ENCODE measurements around the gene TRIM3. TPM values are rescaled to one million over a fixed set of nuclear protein-coding genes. Genes with fewer than 3 reads are reported as not detected.
A peak's percentile ranks its signal among the peaks of the same experiment; 100 is the strongest.

TRIM3 gene
- polyA plus RNA-seq, 3 donors from 2014 or later = 1.8 to 5.0 (median 2.9) TPM

GRCh38 chr11:6414874-6415328 is 58.8 kb downstream of the TRIM3 start:
- peaks cover 6 to 8% of the 10 kb centered on the region in 2 donors for H3K4me1 Mint-ChIP-seq
- peaks cover under 1 to 3% (median 3%) of the 10 kb centered on the region in 3 donors for H3K36me3 Mint-ChIP-seq
- H3K27ac Mint-ChIP-seq = no peak overlapping the region
- no peak overlapping the region for H3K4me3 Mint-ChIP-seq
- peaks cover 0 to 5% (median 3%) of the 10 kb centered on the region in 3 donors for H3K27me3 Mint-ChIP-seq (ENCODE audit: low read depth in 3 of 3)
- DNase-seq = peak in 2 of 3 donors; percentile 16 to 17
- no peaks in the 10 kb centered on the region for H3K9me3 Mint-ChIP-seq

- Mint-ChIP-seq H3K27me3 (ENCODE audit: low read depth in 3 of 3) (peaks cover 0 to 4% (median 2%) of the 10 kb centered on the region in 3 donors), H3K36me3 (peaks cover 4 to 6% (median 5%) of the 10 kb centered on the region in 3 donors), H3K4me1 (peaks cover 0 to 3% of the 10 kb centered on the region in 2 donors), H3K9me3 (no peaks in the 10 kb centered on the region), H3K4me3 (no peak overlapping the region), H3K27ac (no peak overlapping the region)
- no peak for DNase-seq
These were observed 59.9 kb downstream of the TRIM3 start for GRCh38 chr11:6413791-6414201.

DNA sequence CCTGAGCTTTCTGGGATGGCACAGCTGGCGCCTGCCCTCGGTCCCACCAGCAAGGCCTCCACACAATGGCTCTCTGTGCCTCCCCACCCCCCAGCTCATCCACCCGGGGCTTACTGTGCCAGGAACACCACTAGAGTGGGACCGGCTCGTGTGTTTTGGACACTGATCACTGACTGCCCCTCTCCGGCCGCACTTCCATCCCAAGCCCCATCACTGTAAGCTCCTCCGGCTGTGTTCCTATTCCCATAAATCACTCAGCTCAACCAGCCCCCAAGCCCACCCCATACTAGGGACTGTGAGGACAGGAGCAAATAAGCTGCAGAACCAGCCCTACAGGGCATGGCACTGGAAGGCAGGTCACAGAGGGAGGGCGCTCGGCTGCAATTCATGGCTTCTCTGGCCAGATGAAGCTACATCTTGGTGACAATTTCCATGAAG is 62.1 kb downstream of the TRIM3 start:
- H3K27me3 Mint-ChIP-seq (ENCODE audit: low read depth in 3 of 3) = peaks cover 0 to 4% (median 2%) of the 10 kb centered on the region in 3 donors
- peaks cover 8% of the 10 kb centered on the region in 2 donors for H3K4me1 Mint-ChIP-seq
- H3K36me3 Mint-ChIP-seq = peaks cover 5 to 9% (median 9%) of the 10 kb centered on the region in 3 donors
- no peak overlapping the region for H3K4me3 Mint-ChIP-seq
- no peaks in the 10 kb centered on the region for H3K9me3 Mint-ChIP-seq
- H3K27ac Mint-ChIP-seq = peak overlapping the region in 1 of 6 donors; percentile 10
- no peak for DNase-seq

- Mint-ChIP-seq H3K4me3 (no peak overlapping the region), H3K4me1 (peaks cover 16% of the 10 kb centered on the region in 2 donors), H3K27ac (no peak overlapping the region), H3K9me3 (no peaks in the 10 kb centered on the region), H3K36me3 (peaks cover 5 to 9% (median 9%) of the 10 kb centered on the region in 3 donors), H3K27me3 (ENCODE audit: low read depth in 3 of 3) (peaks cover 0 to 4% (median 2%) of the 10 kb centered on the region in 3 donors)
- no peak for DNase-seq
These were observed 62.9 kb downstream of the TRIM3 start for GRCh38 chr11:6410695-6411430.

- Mint-ChIP-seq H3K4me3 (no peak overlapping the region), H3K36me3 (peaks cover 5 to 9% (median 9%) of the 10 kb centered on the region in 3 donors), H3K4me1 (peaks cover 47 to 50% of the 10 kb centered on the region in 2 donors), H3K27me3 (ENCODE audit: low read depth in 3 of 3) (peaks cover 3 to 14% (median 7%) of the 10 kb centered on the region in 3 donors), H3K27ac (peak overlapping the region; percentile 17 to 68 (median 61)), H3K9me3 (no peaks in the 10 kb centered on the region)
- DNase-seq = no peak
These were observed 67.4 kb downstream of the TRIM3 start for GRCh38 chr11:6406370-6406769.

DNA sequence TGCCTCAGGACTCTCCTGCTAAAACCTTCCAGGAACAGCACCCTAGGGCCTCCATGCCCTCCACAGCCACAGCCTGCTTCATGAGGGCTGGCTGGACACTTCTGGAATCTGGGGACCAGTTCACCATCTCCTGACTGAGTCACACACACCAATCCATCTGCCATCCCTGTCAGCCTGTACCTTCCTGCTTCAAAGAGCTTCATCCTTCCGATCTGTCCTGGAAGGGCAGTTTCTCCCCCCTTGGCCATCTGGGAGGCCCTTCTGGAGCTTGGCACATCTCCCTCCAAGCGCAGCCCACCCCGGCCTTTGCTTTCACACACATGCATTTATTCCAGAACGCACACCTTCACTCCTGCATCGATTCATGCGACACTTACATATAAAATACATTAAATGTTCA is 67.9 kb downstream of the TRIM3 start:
- peaks cover 52 to 54% of the 10 kb centered on the region in 2 donors for H3K4me1 Mint-ChIP-seq
- no peak overlapping the region for H3K4me3 Mint-ChIP-seq
- peak overlapping the region; percentile 6 to 68 (median 51) for H3K27ac Mint-ChIP-seq

GRCh38 chr11:6405052-6405667 is 68.6 kb downstream of the TRIM3 start:
- Mint-ChIP-seq H3K27ac (no peak overlapping the region), H3K4me3 (no peak overlapping the region)

More for the DNA sequence above, 67.9 kb downstream of the TRIM3 start:
- peaks cover 2 to 14% (median 7%) of the 10 kb centered on the region in 3 donors for H3K27me3 Mint-ChIP-seq (ENCODE audit: low read depth in 3 of 3)
- DNase-seq = no peak
- peaks cover 5 to 13% (median 9%) of the 10 kb centered on the region in 3 donors for H3K36me3 Mint-ChIP-seq
- H3K9me3 Mint-ChIP-seq = no peaks in the 10 kb centered on the region

DNA sequence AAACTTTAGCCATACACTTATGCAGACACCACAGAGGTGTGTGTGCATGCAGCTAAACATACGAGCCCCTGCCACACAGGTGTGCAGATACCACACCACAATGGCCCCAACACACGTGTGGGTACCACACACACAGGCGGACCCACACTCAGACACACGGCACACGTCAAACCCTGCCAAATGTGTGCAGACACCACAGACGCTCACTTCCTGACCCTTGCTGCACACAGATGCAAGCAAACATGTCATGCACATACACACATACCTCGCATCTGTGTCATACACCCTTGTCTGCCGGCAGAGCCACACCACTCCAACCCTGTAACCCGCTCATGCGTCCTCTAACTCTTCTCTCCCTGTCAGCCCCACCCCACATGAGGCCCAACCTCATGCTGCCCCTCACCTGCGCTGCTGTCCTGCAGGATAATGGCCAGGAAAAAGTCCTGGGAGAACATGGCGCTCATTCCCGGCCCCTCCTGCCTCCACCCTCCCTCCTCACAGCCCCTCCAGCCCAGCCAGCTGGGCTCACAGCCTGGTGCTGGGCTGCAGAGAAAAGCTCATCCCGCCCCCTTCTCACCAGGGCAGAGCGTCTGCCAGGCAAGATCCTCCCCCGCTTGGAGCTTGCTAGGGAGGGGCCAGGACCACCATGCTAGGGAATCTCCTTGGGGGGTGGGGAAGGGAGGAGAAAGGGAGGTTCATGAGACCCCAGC is 69.2 kb downstream of the TRIM3 start:
- DNase-seq = no peak
- peak overlapping the region in 4 of 5 donors; percentile 7 to 62 (median 40) for H3K4me3 Mint-ChIP-seq

More at GRCh38 chr11:6405052-6405667, 68.6 kb downstream of the TRIM3 start:
- H3K27me3 Mint-ChIP-seq (ENCODE audit: low read depth in 3 of 3) = peaks cover 2 to 14% (median 7%) of the 10 kb centered on the region in 3 donors
- H3K9me3 Mint-ChIP-seq = no peaks in the 10 kb centered on the region
- peaks cover 5 to 16% (median 9%) of the 10 kb centered on the region in 3 donors for H3K36me3 Mint-ChIP-seq
- no peak for DNase-seq
- H3K4me1 Mint-ChIP-seq = peaks cover 57 to 59% of the 10 kb centered on the region in 2 donors

DNA sequence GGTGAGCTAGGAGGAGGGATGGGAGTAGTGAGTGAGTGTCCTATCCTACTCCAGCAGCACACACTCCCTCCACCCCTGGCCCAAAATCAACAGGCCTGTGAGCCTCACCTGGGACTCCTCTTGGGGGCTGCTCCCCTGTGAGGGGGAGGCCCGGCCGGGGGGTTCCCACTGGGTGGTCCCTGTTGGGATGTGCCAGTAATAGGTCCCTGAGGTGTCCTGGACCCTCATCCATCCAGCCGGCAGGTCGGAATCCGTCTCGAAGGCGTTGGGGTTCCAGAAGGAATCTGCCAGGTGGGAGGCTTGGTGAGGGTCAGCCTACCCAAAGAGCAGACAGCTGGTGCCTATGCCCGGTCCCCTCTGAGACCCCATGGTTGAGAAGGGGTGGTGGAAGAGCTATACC is 70.2 kb downstream of the TRIM3 start:
- DNase-seq = no peak
- Mint-ChIP-seq H3K27ac (peak overlapping the region; percentile 42 to 99 (median 94)), H3K4me1 (peaks cover 57 to 59% of the 10 kb centered on the region in 2 donors), H3K9me3 (no peaks in the 10 kb centered on the region), H3K36me3 (peaks cover 11 to 25% (median 14%) of the 10 kb centered on the region in 3 donors), H3K4me3 (peak overlapping the region in 4 of 5 donors; percentile 75 to 83 (median 80)), H3K27me3 (ENCODE audit: low read depth in 3 of 3) (peaks cover 2 to 10% (median 7%) of the 10 kb centered on the region in 3 donors)

More for the DNA sequence above, 69.2 kb downstream of the TRIM3 start:
- H3K27ac Mint-ChIP-seq = peak overlapping the region in 5 of 6 donors; percentile 42 to 84 (median 80)
- H3K4me1 Mint-ChIP-seq = peaks cover 57 to 59% of the 10 kb centered on the region in 2 donors
- no peaks in the 10 kb centered on the region for H3K9me3 Mint-ChIP-seq
- H3K36me3 Mint-ChIP-seq = peaks cover 3 to 16% (median 5%) of the 10 kb centered on the region in 3 donors
- peaks cover 2 to 12% (median 7%) of the 10 kb centered on the region in 3 donors for H3K27me3 Mint-ChIP-seq (ENCODE audit: low read depth in 3 of 3)

DNA sequence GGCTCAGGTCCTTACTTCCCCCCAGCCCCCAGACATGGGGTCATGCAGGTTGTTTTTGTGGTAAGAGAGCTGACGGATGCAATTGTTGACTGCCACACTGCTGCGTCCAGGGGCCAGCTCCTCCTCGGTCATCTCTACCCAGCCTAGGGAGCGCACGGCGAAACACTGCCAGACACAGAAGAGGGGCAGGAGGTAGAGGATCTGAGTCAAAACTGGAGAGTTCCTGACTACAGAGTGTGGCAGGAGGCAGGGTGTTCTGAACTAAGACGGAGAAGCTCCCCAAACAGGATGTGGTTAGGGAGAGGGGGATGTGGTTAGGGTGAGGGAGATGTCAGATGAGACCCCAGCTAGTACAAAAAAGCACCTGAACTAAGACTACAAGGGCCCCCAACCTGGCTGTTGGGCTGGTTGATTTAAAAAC is 71.2 kb downstream of the TRIM3 start:
- peaks cover 14 to 31% (median 17%) of the 10 kb centered on the region in 3 donors for H3K36me3 Mint-ChIP-seq
- DNase-seq = peak; percentile 71 to 76 (median 76)
- peaks cover 57 to 59% of the 10 kb centered on the region in 2 donors for H3K4me1 Mint-ChIP-seq
- peak overlapping the region; percentile 75 to 93 (median 81) for H3K4me3 Mint-ChIP-seq
- H3K27me3 Mint-ChIP-seq (ENCODE audit: low read depth in 3 of 3) = peaks cover 2 to 10% (median 7%) of the 10 kb centered on the region in 3 donors
- peak overlapping the region; percentile 94 to 99 (median 94) for H3K27ac Mint-ChIP-seq
- no peaks in the 10 kb centered on the region for H3K9me3 Mint-ChIP-seq

GRCh38 chr11:6402061-6402470 is 71.7 kb downstream of the TRIM3 start:
- Mint-ChIP-seq H3K4me3 (peak overlapping the region; percentile 75 to 93 (median 81)), H3K27me3 (ENCODE audit: low read depth in 3 of 3) (peaks cover 2 to 10% (median 7%) of the 10 kb centered on the region in 3 donors), H3K4me1 (peaks cover 53 to 57% of the 10 kb centered on the region in 2 donors), H3K36me3 (peaks cover 14 to 35% (median 17%) of the 10 kb centered on the region in 3 donors), H3K9me3 (no peaks in the 10 kb centered on the region), H3K27ac (peak overlapping the region; percentile 94 to 99 (median 94))
- peak; percentile 34 to 43 (median 38) for DNase-seq

DNA sequence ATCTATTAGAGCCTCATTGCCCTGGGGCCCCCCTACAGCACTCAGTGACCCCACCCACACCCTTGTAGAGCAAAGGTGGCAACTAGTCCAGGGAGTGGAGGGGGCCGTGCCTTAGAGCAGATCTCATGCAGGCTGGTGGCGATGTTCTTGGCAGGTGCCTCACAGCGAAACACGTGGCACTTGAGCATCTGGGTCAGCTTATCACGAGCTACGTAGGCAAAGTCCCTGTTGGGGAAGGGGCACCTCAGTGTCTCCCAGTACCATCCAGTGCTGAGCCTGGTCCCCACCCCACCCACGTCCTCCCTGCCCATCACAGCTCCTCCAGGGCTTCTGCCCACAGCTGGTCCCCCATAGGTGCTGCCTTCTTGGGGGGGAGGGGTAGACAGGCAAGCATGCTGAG is 72.3 kb downstream of the TRIM3 start:
- Mint-ChIP-seq H3K36me3 (peaks cover 15 to 41% (median 17%) of the 10 kb centered on the region in 3 donors), H3K4me1 (peaks cover 47 to 52% of the 10 kb centered on the region in 2 donors), H3K27me3 (ENCODE audit: low read depth in 3 of 3) (peaks cover 2 to 10% (median 7%) of the 10 kb centered on the region in 3 donors), H3K27ac (peak overlapping the region in 5 of 6 donors; percentile 61 to 99 (median 94)), H3K4me3 (peak overlapping the region in 3 of 5 donors; percentile 25 to 45 (median 26)), H3K9me3 (no peaks in the 10 kb centered on the region)
- DNase-seq = no peak
